ENCODE results near the gene MCF2L. TPM values are rescaled to one million over a fixed set of nuclear protein-coding genes. Genes with fewer than 3 reads are reported as not detected.
A peak's percentile ranks its signal among the peaks of the same experiment; 100 is the strongest.

MCF2L gene
- total RNA-seq, 2 donors from 2014 or later, result 37.4 to 74.8 TPM

DNA sequence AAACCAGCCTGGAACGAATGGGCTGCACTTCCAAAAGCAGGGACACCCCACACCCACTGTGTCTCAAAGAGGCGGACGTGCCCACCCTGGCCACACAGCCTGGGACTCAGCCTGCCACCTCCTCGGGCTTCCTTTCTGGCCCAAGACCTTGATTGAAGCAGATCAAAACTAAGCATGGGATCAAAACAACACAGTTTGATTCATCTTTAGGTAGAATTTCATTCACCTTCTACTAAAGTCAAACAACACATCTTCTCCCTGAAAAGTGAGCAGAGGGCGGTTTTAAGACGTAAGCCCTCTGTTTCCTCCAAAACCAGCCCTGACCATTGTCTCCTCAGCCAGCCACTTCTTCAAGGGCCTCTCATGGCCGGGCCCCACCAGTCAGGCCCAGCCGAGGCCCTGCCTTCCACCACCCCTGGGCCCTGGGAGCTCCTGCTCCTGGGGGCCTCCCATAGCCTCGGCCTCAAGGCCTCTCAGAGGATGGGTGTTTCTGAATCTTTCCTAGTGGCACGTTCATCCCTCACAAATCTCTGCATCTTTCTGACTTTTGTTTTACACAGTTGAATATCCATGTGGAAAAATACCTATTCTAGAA, 147.3 kb downstream of the MCF2L start:
- no peak overlapping the region for H3K4me3 ChIP-seq
- intact Hi-C loops (cut with DNase I), result no loop called here
- ATAC-seq, result no peak
- WGBS, 2 donors, result 77 to 78% methylated on average over 7 to 10 of the region's 10 CpGs
- H3K27me3 ChIP-seq, result no peaks in the 10 kb centered on the region
- no peaks in the 10 kb centered on the region for H3K36me3 ChIP-seq (replicated peaks in 1 of 2; ENCODE audit: insufficient read depth in 1 of 2, low read depth in 2 of 2)
- DNase-seq, result no peak
- no peak overlapping the region for H3K27ac ChIP-seq
- no peak for TF ChIP-seq POLR2A (IDR thresholded peaks at IDR 0.05)
- TF ChIP-seq, protein P1, sequence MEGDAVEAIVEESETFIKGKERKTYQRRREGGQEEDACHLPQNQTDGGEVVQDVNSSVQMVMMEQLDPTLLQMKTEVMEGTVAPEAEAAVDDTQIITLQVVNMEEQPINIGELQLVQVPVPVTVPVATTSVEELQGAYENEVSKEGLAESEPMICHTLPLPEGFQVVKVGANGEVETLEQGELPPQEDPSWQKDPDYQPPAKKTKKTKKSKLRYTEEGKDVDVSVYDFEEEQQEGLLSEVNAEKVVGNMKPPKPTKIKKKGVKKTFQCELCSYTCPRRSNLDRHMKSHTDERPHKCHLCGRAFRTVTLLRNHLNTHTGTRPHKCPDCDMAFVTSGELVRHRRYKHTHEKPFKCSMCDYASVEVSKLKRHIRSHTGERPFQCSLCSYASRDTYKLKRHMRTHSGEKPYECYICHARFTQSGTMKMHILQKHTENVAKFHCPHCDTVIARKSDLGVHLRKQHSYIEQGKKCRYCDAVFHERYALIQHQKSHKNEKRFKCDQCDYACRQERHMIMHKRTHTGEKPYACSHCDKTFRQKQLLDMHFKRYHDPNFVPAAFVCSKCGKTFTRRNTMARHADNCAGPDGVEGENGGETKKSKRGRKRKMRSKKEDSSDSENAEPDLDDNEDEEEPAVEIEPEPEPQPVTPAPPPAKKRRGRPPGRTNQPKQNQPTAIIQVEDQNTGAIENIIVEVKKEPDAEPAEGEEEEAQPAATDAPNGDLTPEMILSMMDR (IDR thresholded peaks at IDR 0.05), result no peak
- no peaks in the 10 kb centered on the region for H3K9me3 ChIP-seq
- no peaks in the 10 kb centered on the region for H3K4me1 ChIP-seq

DNA sequence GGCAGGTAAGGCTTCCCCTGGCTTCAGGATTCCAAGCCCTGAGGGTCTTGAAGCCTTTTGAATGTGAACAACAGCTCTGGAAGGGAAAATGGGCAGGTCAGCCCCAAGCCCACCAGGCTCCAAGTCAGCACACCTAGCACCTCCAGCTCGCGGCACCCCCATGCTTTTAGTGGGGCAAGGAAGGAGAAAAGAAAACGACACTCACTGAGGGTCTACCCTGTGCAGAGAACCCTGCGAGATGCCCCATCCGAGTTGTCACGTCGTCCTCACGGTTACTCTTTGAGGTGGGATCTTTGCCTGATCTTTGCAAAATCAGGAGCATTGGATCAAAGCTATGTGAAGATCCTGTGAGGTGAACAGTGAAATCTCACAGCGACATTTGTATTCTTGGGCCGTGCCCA, 147.9 kb downstream of the MCF2L start:
- no peaks in the 10 kb centered on the region for H3K9me3 ChIP-seq
- TF ChIP-seq POLR2A (IDR thresholded peaks at IDR 0.05), result no peak
- TF ChIP-seq, protein P1 (IDR thresholded peaks at IDR 0.05), result no peak
- WGBS, 2 donors, result 68 to 82% methylated on average over 10 of the region's 10 CpGs
- H3K4me3 ChIP-seq, result no peak overlapping the region
- DNase-seq (peak in 1 of 4 donors; percentile 0), ATAC-seq (no peak)
- H3K4me1 ChIP-seq, result no peaks in the 10 kb centered on the region
- intact Hi-C loops (cut with DNase I), result no loop called here
- no peaks in the 10 kb centered on the region for H3K27me3 ChIP-seq
- no peak overlapping the region for H3K27ac ChIP-seq
- no peaks in the 10 kb centered on the region for H3K36me3 ChIP-seq (replicated peaks in 1 of 2; ENCODE audit: insufficient read depth in 1 of 2, low read depth in 2 of 2)

DNA sequence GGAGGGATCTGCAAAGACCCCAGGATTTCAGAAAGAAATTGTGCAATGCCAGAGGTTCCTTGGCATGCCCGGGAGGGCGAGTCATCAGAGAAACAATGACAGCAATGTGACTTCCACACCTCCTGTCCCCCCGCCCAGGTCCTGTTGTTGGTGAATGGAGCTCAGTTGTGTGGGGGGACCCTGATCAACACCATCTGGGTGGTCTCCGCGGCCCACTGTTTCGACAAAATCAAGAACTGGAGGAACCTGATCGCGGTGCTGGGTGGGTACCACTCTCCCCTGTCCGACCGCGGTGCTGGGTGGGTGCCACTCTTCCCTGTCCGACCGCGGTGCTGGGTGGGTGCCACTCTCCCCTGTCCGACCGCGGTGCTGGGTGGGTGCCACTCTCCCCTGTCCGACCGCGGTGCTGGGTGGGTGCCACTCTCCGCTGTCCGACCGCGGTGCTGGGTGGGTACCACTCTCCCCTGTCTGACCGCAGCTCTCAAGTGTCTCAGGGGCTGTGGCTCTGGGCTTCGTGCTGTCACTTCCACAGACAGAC, 148.4 kb downstream of the MCF2L start:
- no peaks in the 10 kb centered on the region for H3K9me3 ChIP-seq
- no peak overlapping the region for H3K27ac ChIP-seq
- H3K4me1 ChIP-seq, result peaks cover under 1% of the 10 kb centered on the region
- H3K27me3 ChIP-seq, result no peaks in the 10 kb centered on the region
- intact Hi-C loops (cut with DNase I), result no loop called here
- TF ChIP-seq POLR2A (IDR thresholded peaks at IDR 0.05), result no peak
- TF ChIP-seq, protein P1 (IDR thresholded peaks at IDR 0.05), result no peak
- no peaks in the 10 kb centered on the region for H3K36me3 ChIP-seq (replicated peaks in 1 of 2; ENCODE audit: insufficient read depth in 1 of 2, low read depth in 2 of 2)
- DNase-seq (no peak), ATAC-seq (no peak)
- 75 to 82% methylated on average over 4 to 24 of the region's 26 CpGs for WGBS, 2 donors
- no peak overlapping the region for H3K4me3 ChIP-seq

DNA sequence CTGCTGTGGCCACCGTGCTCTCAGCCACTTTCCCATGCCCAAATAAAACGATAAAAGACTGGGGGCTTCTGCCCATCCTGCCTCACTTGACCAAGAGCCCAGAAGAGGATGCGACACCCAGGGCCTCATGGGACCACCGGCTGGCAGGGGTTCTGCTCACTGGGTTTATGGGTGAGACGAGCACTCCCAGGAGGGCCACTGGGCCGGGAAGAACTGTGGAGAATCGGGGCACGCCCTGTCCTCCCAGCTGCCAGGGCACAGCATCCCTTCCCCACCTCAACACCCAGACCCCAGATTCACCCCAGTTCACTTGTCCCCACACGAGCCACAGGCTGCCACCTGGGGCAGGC, 148.9 kb downstream of the MCF2L start:
- TF ChIP-seq, protein P1 (IDR thresholded peaks at IDR 0.05), result no peak
- TF ChIP-seq POLR2A (IDR thresholded peaks at IDR 0.05), result no peak
- DNase-seq (peak in 1 of 4 donors; percentile 0), ATAC-seq (no peak)
- 69 to 71% methylated on average over 2 to 9 of the region's 9 CpGs for WGBS, 2 donors
- Histone ChIP-seq H3K27ac (no peak overlapping the region), H3K27me3 (no peaks in the 10 kb centered on the region), H3K36me3 (replicated peaks in 1 of 2; ENCODE audit: insufficient read depth in 1 of 2, low read depth in 2 of 2) (no peaks in the 10 kb centered on the region), H3K4me3 (no peak overlapping the region), H3K9me3 (no peaks in the 10 kb centered on the region), H3K4me1 (peaks cover 5% of the 10 kb centered on the region)
- intact Hi-C loops (cut with DNase I), result no loop called here

All from body of pancreas (tissue), 4 donors.